MCF 10A (cell line): ENCODE measurements around the gene CCDC158. TPM values are rescaled to one million over a fixed set of nuclear protein-coding genes. Genes with fewer than 3 reads are reported as not detected.
A peak's percentile ranks its signal among the peaks of the same experiment; 100 is the strongest.

Source experiments
- BruUV-seq: library from RNA; stranded (reverse); fragments of 400-500 nt; replicated peaks from 2 replicates; lab custom pipeline; 2021; lab: Mats Ljungman, UMichigan
- CTCF ChIA-PET: fragments of 300-600 bp; sonication (Branson Sonifier 250); formaldehyde crosslinking; extraction: SDS; loops from one replicate; lab custom pipeline; 2021; ENCODE audit warnings: antibody characterized with exemption, inconsistent platforms; lab: Yijun Ruan, JAX
- POLR2A ChIA-PET: fragments of 300-600, 350-650 bp; sonication (Branson Sonifier 250); formaldehyde crosslinking; extraction: SDS; loops from one replicate; lab custom pipeline; 2020; ENCODE audit warnings: antibody characterized with exemption, inconsistent platforms; lab: Yijun Ruan, JAX
- DNase-seq: peaks from one replicate; pipeline ENCODE4 v3.0.0-alpha.2; 2018; ENCODE audit not compliant: unreplicated experiment
- H3K27ac Mint-ChIP-seq: one replicate; pipeline ENCODE4 v1.8.0; 2022; ENCODE audit warnings: mild to moderate bottlenecking, low read depth, mixed read lengths; ENCODE audit not compliant: unreplicated experiment
- H3K27me3 Mint-ChIP-seq: one replicate; pipeline ENCODE4 v1.8.0; 2022; ENCODE audit warnings: mixed read lengths; ENCODE audit not compliant: insufficient read depth, unreplicated experiment
- H3K36me3 Mint-ChIP-seq: one replicate; pipeline ENCODE4 v1.8.0; 2022; ENCODE audit warnings: mild to moderate bottlenecking, moderate library complexity, mixed read lengths; ENCODE audit not compliant: insufficient read depth, unreplicated experiment
- H3K4me1 Mint-ChIP-seq: one replicate; pipeline ENCODE4 v1.8.0; 2022; ENCODE audit warnings: mixed read lengths; ENCODE audit not compliant: insufficient read depth, unreplicated experiment
- H3K4me3 Mint-ChIP-seq: one replicate; pipeline ENCODE4 v1.8.0; 2022; ENCODE audit warnings: mild to moderate bottlenecking, moderate library complexity, mixed read lengths; ENCODE audit not compliant: unreplicated experiment
- H3K9me3 Mint-ChIP-seq: one replicate; pipeline ENCODE4 v1.8.0; 2022; ENCODE audit warnings: mixed read lengths; ENCODE audit not compliant: unreplicated experiment
- CTCF ChIP-seq: fragments of 200-600 bp; IDR thresholded peaks from one replicate; pipeline ENCODE4 v1.8.0; 2022; ENCODE audit warnings: antibody characterized with exemption, mild to moderate bottlenecking; ENCODE audit not compliant: unreplicated experiment
- intact Hi-C: fragments of 100-400 bp; cut with micrococcal nuclease; formaldehyde crosslinking; loops from 2 replicates; pipeline ENCODE4 v1.14.1; 2022
- total RNA-seq: library from RNA; stranded (reverse); gene quantifications from 2 replicates; pipeline ENCODE4 v1.2.3, GENCODE V29; 2022

CCDC158 gene
- total RNA-seq, 1 experiment from 2014 or later, result not detected

GRCh38 chr4:76420188-76420761 lies 666 bp downstream of the CCDC158 start:
- Mint-ChIP-seq H3K36me3 (no peaks in the 10 kb centered on the region), H3K4me3 (peak overlapping the region; percentile 20), H3K9me3 (no peaks in the 10 kb centered on the region), H3K4me1 (no peaks in the 10 kb centered on the region), H3K27me3 (no peaks in the 10 kb centered on the region), H3K27ac (no peak overlapping the region)
- POLR2A ChIA-PET, result interaction anchor here (0.6 to 1.2 kb wide), 2 partner anchors 36 to 85 kb away, joined by 3 read pairs; no protein-coding TSS in a partner anchor
- TF ChIP-seq CTCF, result no peak
- CTCF ChIA-PET, result interaction anchor here (0.5 to 1.8 kb wide), 4 partner anchors 11 to 783 kb away, joined by 3 to 9 read pairs (median 3); no protein-coding TSS in a partner anchor
- intact Hi-C loops, result no loop called here
- DNase-seq, result no peak
- BruUV-seq, result no TSS peak

GRCh38 chr4:76410636-76411035 lies 10.3 kb downstream of the CCDC158 start:
- H3K4me3 Mint-ChIP-seq, result no peak overlapping the region
- intact Hi-C loops, result no loop called here
- no peaks in the 10 kb centered on the region for H3K36me3 Mint-ChIP-seq
- no peaks in the 10 kb centered on the region for H3K27me3 Mint-ChIP-seq
- no TSS peak for BruUV-seq
- TF ChIP-seq CTCF, result no peak
- ChIA-PET CTCF (no interaction called here), POLR2A (interaction anchor here (1.6 kb wide), 1 partner anchor 17 kb away, joined by 5 read pairs; no protein-coding TSS in a partner anchor)
- no peak for DNase-seq
- peaks cover 6% of the 10 kb centered on the region for H3K4me1 Mint-ChIP-seq
- no peak overlapping the region for H3K27ac Mint-ChIP-seq
- H3K9me3 Mint-ChIP-seq, result no peaks in the 10 kb centered on the region

GRCh38 chr4:76407440-76408119 lies 13.4 kb downstream of the CCDC158 start:
- H3K4me1 Mint-ChIP-seq, result peaks cover 6% of the 10 kb centered on the region
- peak; percentile 16 for DNase-seq
- CTCF ChIA-PET, result no interaction called here

More at GRCh38 chr4:76407440-76408119, 13.4 kb downstream of the CCDC158 start:
- no peak for TF ChIP-seq CTCF
- Mint-ChIP-seq H3K9me3 (no peaks in the 10 kb centered on the region), H3K36me3 (no peaks in the 10 kb centered on the region), H3K27ac (no peak overlapping the region), H3K4me3 (no peak overlapping the region), H3K27me3 (no peaks in the 10 kb centered on the region)
- intact Hi-C loops, result no loop called here
- no TSS peak for BruUV-seq
- POLR2A ChIA-PET, result no interaction called here
